GM12878 (cell line): Measurements from ENCODE around the gene ALX4. TPM values are rescaled to one million over a fixed set of nuclear protein-coding genes. Genes with fewer than 3 reads are reported as not detected.

ENCODE experiments used
- ATAC-seq: fragments of 200-7000 bp; cut with Tn5 transposase; 3 replicates; pipeline ENCODE4 v1.9.1; 2020; ENCODE audit warnings: mild to moderate bottlenecking, moderate library complexity
- BruUV-seq: library from RNA; stranded (reverse); fragments of 400-500 nt; replicated peaks from 2 replicates; lab custom pipeline; 2021; lab: Mats Ljungman, UMichigan
- CTCF ChIA-PET: fragments of 300-600 bp; sonication (Branson Sonifier 250); formaldehyde crosslinking; extraction: SDS; loops from one replicate; lab custom pipeline; 2021; ENCODE audit warnings: inconsistent platforms; lab: Yijun Ruan, JAX
- POLR2A ChIA-PET: fragments of 350-600 bp; formaldehyde crosslinking; extraction: SDS; loops from one replicate; lab custom pipeline; 2021; ENCODE audit warnings: inconsistent platforms; lab: Charles Lee
- RAD21 ChIA-PET: fragments of 300-600 bp; sonication (Branson Sonifier 250); formaldehyde crosslinking; loops from one replicate; lab custom pipeline; 2023; ENCODE audit warnings: antibody characterized with exemption; ENCODE audit not compliant: unreplicated experiment; lab: Charles Lee
- SMC1A ChIA-PET: fragments of 300-600 bp; sonication (Branson Sonifier 250); formaldehyde crosslinking; loops from one replicate; lab custom pipeline; 2023; ENCODE audit not compliant: unreplicated experiment, uncharacterized antibody; lab: Charles Lee
- DNase-seq: peaks from one replicate; pipeline ENCODE4 v3.0.0-alpha.2; 2011; ENCODE audit warnings: low read depth, low spot score
- FAIRE-seq: peaks from 3 replicates; lab custom pipeline; 2011; peaks lifted over from hg19 to GRCh38; lab: Jason Lieb, UNC
- H2AFZ ChIP-seq: 2 replicates; pipeline ENCODE4 v1.6.0; 2011; ENCODE audit warnings: low read depth, low read length, control low read depth; ENCODE audit not compliant: control insufficient read depth
- H3K27ac ChIP-seq: 2 replicates; pipeline ENCODE4 v1.5.1; 2011; ENCODE audit warnings: control low read depth; ENCODE audit not compliant: control insufficient read depth, insufficient read depth
- H3K27me3 ChIP-seq, 2 experiments: replicated peaks in 1 of 2; 2 replicates each; pipeline versions ENCODE4 v1.6.0 to v1.6.1; 2011; ENCODE audit warnings: low read length in 1 of 2; ENCODE audit not compliant: control insufficient read depth in 2 of 2, insufficient read depth in 2 of 2
- H3K36me3 ChIP-seq, 2 experiments: 2 replicates each; pipeline ENCODE4 v1.5.1; 2011; ENCODE audit warnings: low read length in 1 of 2; ENCODE audit not compliant: control insufficient read depth in 2 of 2, insufficient read depth in 2 of 2
- H3K4me1 ChIP-seq: 2 replicates; pipeline ENCODE4 v1.6.1; 2011; ENCODE audit warnings: mild to moderate bottlenecking, low read length, moderate library complexity, mixed read lengths; ENCODE audit not compliant: control insufficient read depth, insufficient read depth
- H3K4me2 ChIP-seq: 2 replicates; pipeline ENCODE4 v1.6.0; 2011; ENCODE audit warnings: control low read depth; ENCODE audit not compliant: control insufficient read depth, insufficient read depth
- H3K4me3 ChIP-seq: fragments of 200-600 bp; sonication (generic); 2 replicates; pipeline ENCODE4 v1.5.1; 2016
- H3K79me2 ChIP-seq: 2 replicates; pipeline ENCODE4 v1.6.0; 2011; ENCODE audit warnings: low read length; ENCODE audit not compliant: control insufficient read depth, insufficient read depth
- H3K9ac ChIP-seq: 2 replicates; pipeline ENCODE4 v1.8.0; 2011; ENCODE audit warnings: low read length, control low read depth, mixed read lengths; ENCODE audit not compliant: control insufficient read depth, insufficient read depth
- H3K9me3 ChIP-seq: replicated peaks from 3 replicates; pipeline ENCODE4 v1.5.1; 2011; ENCODE audit warnings: mild to moderate bottlenecking, low read length; ENCODE audit not compliant: control insufficient read depth, insufficient read depth
- H4K20me1 ChIP-seq: 2 replicates; pipeline ENCODE4 v1.6.0; 2011; ENCODE audit not compliant: control insufficient read depth, insufficient read depth
- CEBPB ChIP-seq, 2 experiments: fragments of 150-350 bp in 1 of 2; IDR thresholded peaks; 2 replicates each; pipeline ENCODE4 v1.6.1; 2012 to 2014; ENCODE audit warnings: low read depth in 2 of 2, low read length in 2 of 2, borderline replicate concordance in 1 of 2, inconsistent platforms in 1 of 2
- CHD1 ChIP-seq: IDR thresholded peaks from 2 replicates; pipeline ENCODE4 v1.6.1; 2012; ENCODE audit warnings: low read depth, low read length, improper control_type of control experiment
- EED ChIP-seq: sonication (generic); IDR thresholded peaks from 2 replicates; pipeline ENCODE4 v1.6.1; 2016; ENCODE audit warnings: antibody characterized with exemption, low read depth
- HDGF ChIP-seq: fragments of 450-650 bp; IDR thresholded peaks from 2 replicates; pipeline ENCODE4 v1.6.1; 2016; ENCODE audit warnings: antibody characterized with exemption
- SPI1 ChIP-seq: IDR thresholded peaks from 2 replicates; pipeline ENCODE4 v1.6.1; 2011; ENCODE audit warnings: low read depth, mild to moderate bottlenecking, low read length, moderate library complexity, borderline replicate concordance; ENCODE audit not compliant: insufficient read depth
- SUZ12 ChIP-seq: fragments of 200-600 bp; sonication (generic); IDR thresholded peaks from one replicate; pipeline ENCODE4 v1.6.1; 2018; ENCODE audit warnings: antibody characterized with exemption, mild to moderate bottlenecking; ENCODE audit not compliant: unreplicated experiment
- ZNF384 ChIP-seq: IDR thresholded peaks from 2 replicates; pipeline ENCODE4 v1.6.1; 2012; ENCODE audit warnings: low read depth, mild to moderate bottlenecking, low read length, improper control_type of control experiment, borderline replicate concordance
- WGBS: methylation state at CpG from one replicate; pipeline ENCODE4 v1.1.6; 2016; ENCODE audit warnings: low lambda C conversion rate; ENCODE audit not compliant: insufficient replicate concordance, insufficient coverage; ENCODE audit errors: missing lambda C conversion rate; 5-methylcytosine and 5-hydroxymethylcytosine counted together
- in situ Hi-C: fragments of 300-500 bp; cut with MboI; formaldehyde crosslinking; loops from 9 replicates; pipeline ENCODE4 v1.14.3; 2018; ENCODE audit warnings: mixed read lengths
- intact Hi-C: fragments of 100-400 bp; cut with micrococcal nuclease; formaldehyde crosslinking; loops from one replicate; pipeline ENCODE4 v1.14.2; 2022; ENCODE audit not compliant: unreplicated experiment
- polyA plus RNA-seq, 11 experiments: library from polyadenylated mRNA; depleted of rRNA in 4 of 11; unstranded in 6 of 11; stranded (reverse) in 5 of 11; fragments of >200 nt; fragmentation: Nextera tagmentation in 4 of 11; fragmentation: Illumina TruSeq in 1 of 11; extraction: Ambion mirVana in 4 of 11; extraction: Trizol in 1 of 11; gene quantifications; 1 replicate in 1 of 11; 2 replicates in 10 of 11; pipeline versions ENCODE4 v1.2.1 to v1.2.3, GENCODE V29; 2011 to 2016; ENCODE audit warnings: inconsistent platforms in 2 of 11, missing spikeins in 2 of 11, low read depth in 1 of 11
- total RNA-seq, 4 experiments: library from RNA; depleted of rRNA in 3 of 4; stranded (reverse); fragments of >200 nt in 3 of 4; fragmentation: Illumina TruSeq in 1 of 4; extraction: Trizol in 1 of 4; gene quantifications; 2 replicates each; pipeline versions ENCODE4 v1.2.1 to v1.2.3, GENCODE V29; 2013 to 2021
- TF ChIP-seq, protein P1 (sequence below): IDR thresholded peaks from 2 replicates; pipeline ENCODE4 v1.6.1; 2011; ENCODE audit warnings: low read depth, low read length, improper control_type of control experiment, borderline replicate concordance
- TF ChIP-seq, protein P2 (sequence below), 3 experiments: IDR thresholded peaks in 2 of 3; conservative IDR thresholded peaks in 1 of 3; 2 replicates each; pipeline ENCODE4 v1.5.1; 2011; ENCODE audit warnings: low read depth in 3 of 3, low read length in 3 of 3, mild to moderate bottlenecking in 3 of 3, control low read depth in 2 of 3, moderate library complexity in 2 of 3, inconsistent platforms in 1 of 3, mixed read lengths in 1 of 3; ENCODE audit not compliant: control insufficient read depth in 2 of 3, insufficient read depth in 1 of 3; ENCODE audit errors: extremely low read depth in 1 of 3
- TF ChIP-seq, protein P3 (sequence below): fragments of 450-650 bp; IDR thresholded peaks from 2 replicates; pipeline ENCODE4 v1.6.1; 2017; ENCODE audit warnings: low read depth, mild to moderate bottlenecking, moderate library complexity
- TF ChIP-seq, protein P4 (sequence below): fragments of 450-650 bp; IDR thresholded peaks from 2 replicates; pipeline ENCODE4 v1.6.1; 2016; ENCODE audit warnings: mild to moderate bottlenecking

The ALX4 gene
- total and polyA plus RNA-seq, 10 of the 15 experiments (the other 5 are each of a cell fraction or from before 2014, with no cell fraction given): not detected

DNA sequence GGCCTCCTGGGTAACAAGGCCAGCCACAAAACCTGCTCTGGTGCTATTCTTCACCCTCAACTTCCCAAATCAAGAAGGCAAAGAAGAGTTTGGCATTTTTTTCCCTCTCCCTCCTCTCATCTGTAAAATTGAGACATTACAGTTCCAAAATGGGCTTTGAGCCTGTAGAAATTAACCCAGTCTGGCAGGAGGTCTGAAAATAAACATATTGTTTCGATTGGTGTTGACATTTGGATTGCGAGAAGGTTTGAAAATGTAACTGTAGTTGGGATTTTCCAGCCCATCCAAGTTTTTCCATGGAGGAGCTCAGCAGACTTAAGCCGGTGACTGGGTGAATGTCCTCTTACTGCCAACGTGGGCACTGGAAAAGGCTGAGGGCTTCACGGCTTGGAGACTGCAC, 35.0 kb upstream of the ALX4 start:
- WGBS: 31% methylated on average over 5 of the region's 5 CpGs
- in situ Hi-C loops: no loop called here
- Histone ChIP-seq H3K36me3 (no peaks in the 10 kb centered on the region), H3K9me3 (no peaks in the 10 kb centered on the region), H3K79me2 (no peaks in the 10 kb centered on the region), H3K4me1 (no peaks in the 10 kb centered on the region), H4K20me1 (no peaks in the 10 kb centered on the region), H2AFZ (no peak overlapping the region), H3K27ac (no peak overlapping the region), H3K9ac (no peak overlapping the region), H3K27me3 (peaks cover 1 to 5% of the 10 kb centered on the region in 2 experiments; a peak in 3 of 4 replicates), H3K4me3 (no peak overlapping the region), H3K4me2 (no peak overlapping the region)
- no TSS peak for BruUV-seq
- no peak for DNase-seq
- TF ChIP-seq ZNF384 (no peak), HDGF (no peak)
- FAIRE-seq: no peak
- ChIA-PET SMC1A (no interaction called here), CTCF (no interaction called here), RAD21 (no interaction called here), POLR2A (no interaction called here)
- intact Hi-C loops: no loop called here
- ATAC-seq: no peak

DNA sequence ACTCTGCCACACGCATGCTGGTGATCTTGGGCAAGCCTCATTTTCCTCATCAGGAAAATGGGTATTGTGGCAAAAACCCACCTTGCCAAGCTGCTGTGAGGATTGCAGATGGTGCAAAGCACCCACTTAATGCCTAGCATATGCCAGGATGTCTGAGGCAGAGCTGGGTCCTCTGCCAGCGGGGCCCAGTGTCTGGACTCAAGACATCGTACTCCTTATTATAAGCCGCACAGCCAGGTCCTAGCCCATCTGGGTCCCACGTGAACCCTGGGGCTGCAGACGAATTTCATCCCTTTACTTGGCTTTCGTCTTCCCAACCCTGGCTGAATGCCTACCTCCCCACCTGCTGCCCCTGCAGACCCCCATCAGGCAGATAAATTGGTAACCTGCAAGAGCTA, 34.5 kb upstream of the ALX4 start:
- no peak for ATAC-seq
- H3K27me3 ChIP-seq: peaks cover 1 to 5% of the 10 kb centered on the region in 2 experiments; a peak in 3 of 4 replicates
- TF ChIP-seq, protein P1, sequence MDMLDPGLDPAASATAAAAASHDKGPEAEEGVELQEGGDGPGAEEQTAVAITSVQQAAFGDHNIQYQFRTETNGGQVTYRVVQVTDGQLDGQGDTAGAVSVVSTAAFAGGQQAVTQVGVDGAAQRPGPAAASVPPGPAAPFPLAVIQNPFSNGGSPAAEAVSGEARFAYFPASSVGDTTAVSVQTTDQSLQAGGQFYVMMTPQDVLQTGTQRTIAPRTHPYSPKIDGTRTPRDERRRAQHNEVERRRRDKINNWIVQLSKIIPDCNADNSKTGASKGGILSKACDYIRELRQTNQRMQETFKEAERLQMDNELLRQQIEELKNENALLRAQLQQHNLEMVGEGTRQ: no peak
- no peak for TF ChIP-seq SUZ12
- no peak for TF ChIP-seq SPI1
- TF ChIP-seq, protein P2, sequence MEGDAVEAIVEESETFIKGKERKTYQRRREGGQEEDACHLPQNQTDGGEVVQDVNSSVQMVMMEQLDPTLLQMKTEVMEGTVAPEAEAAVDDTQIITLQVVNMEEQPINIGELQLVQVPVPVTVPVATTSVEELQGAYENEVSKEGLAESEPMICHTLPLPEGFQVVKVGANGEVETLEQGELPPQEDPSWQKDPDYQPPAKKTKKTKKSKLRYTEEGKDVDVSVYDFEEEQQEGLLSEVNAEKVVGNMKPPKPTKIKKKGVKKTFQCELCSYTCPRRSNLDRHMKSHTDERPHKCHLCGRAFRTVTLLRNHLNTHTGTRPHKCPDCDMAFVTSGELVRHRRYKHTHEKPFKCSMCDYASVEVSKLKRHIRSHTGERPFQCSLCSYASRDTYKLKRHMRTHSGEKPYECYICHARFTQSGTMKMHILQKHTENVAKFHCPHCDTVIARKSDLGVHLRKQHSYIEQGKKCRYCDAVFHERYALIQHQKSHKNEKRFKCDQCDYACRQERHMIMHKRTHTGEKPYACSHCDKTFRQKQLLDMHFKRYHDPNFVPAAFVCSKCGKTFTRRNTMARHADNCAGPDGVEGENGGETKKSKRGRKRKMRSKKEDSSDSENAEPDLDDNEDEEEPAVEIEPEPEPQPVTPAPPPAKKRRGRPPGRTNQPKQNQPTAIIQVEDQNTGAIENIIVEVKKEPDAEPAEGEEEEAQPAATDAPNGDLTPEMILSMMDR (IDR thresholded peaks at IDR 0.05 in 2 of 3, conservative IDR thresholded peaks at IDR 0.05 in 1 of 3; ENCODE audit: control insufficient read depth in 2 of 3, extremely low read depth in 1 of 3, insufficient read depth in 1 of 3, low read depth in 3 of 3, low read length in 3 of 3): no peak
- TF ChIP-seq, protein P3, sequence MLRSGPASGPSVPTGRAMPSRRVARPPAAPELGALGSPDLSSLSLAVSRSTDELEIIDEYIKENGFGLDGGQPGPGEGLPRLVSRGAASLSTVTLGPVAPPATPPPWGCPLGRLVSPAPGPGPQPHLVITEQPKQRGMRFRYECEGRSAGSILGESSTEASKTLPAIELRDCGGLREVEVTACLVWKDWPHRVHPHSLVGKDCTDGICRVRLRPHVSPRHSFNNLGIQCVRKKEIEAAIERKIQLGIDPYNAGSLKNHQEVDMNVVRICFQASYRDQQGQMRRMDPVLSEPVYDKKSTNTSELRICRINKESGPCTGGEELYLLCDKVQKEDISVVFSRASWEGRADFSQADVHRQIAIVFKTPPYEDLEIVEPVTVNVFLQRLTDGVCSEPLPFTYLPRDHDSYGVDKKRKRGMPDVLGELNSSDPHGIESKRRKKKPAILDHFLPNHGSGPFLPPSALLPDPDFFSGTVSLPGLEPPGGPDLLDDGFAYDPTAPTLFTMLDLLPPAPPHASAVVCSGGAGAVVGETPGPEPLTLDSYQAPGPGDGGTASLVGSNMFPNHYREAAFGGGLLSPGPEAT: no peak
- TF ChIP-seq CHD1: no peak
- TF ChIP-seq EED: no peak
- TF ChIP-seq, protein P4, sequence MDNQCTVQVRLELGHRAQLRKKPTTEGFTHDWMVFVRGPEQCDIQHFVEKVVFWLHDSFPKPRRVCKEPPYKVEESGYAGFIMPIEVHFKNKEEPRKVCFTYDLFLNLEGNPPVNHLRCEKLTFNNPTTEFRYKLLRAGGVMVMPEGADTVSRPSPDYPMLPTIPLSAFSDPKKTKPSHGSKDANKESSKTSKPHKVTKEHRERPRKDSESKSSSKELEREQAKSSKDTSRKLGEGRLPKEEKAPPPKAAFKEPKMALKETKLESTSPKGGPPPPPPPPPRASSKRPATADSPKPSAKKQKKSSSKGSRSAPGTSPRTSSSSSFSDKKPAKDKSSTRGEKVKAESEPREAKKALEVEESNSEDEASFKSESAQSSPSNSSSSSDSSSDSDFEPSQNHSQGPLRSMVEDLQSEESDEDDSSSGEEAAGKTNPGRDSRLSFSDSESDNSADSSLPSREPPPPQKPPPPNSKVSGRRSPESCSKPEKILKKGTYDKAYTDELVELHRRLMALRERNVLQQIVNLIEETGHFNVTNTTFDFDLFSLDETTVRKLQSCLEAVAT: no peak
- TF ChIP-seq CEBPB (IDR thresholded peaks at IDR 0.05; ENCODE audit: borderline replicate concordance in 1 of 2, low read depth in 2 of 2, low read length in 2 of 2): no peak

More for the DNA sequence above, 34.5 kb upstream of the ALX4 start:
- RAD21 ChIA-PET: interaction anchor here (1.0 kb wide), 1 partner anchor 11 kb away, joined by 3 read pairs; no protein-coding TSS in a partner anchor
- Histone ChIP-seq H3K27ac (no peak overlapping the region), H3K79me2 (no peaks in the 10 kb centered on the region), H3K4me1 (no peaks in the 10 kb centered on the region), H4K20me1 (no peaks in the 10 kb centered on the region), H3K36me3 (no peaks in the 10 kb centered on the region), H3K4me3 (no peak overlapping the region), H3K9ac (no peak overlapping the region), H3K9me3 (no peaks in the 10 kb centered on the region), H3K4me2 (no peak overlapping the region), H2AFZ (no peak overlapping the region)
- DNase-seq (no peak), FAIRE-seq (no peak)
- POLR2A ChIA-PET: no interaction called here
- BruUV-seq: no TSS peak
- SMC1A ChIA-PET: no interaction called here
- in situ Hi-C loops: no loop called here
- CTCF ChIA-PET: no interaction called here
- WGBS: 43% methylated on average over 7 of the region's 7 CpGs
- intact Hi-C loops: no loop called here
